Measurements from ENCODE around the gene KCNMB1.

DNA sequence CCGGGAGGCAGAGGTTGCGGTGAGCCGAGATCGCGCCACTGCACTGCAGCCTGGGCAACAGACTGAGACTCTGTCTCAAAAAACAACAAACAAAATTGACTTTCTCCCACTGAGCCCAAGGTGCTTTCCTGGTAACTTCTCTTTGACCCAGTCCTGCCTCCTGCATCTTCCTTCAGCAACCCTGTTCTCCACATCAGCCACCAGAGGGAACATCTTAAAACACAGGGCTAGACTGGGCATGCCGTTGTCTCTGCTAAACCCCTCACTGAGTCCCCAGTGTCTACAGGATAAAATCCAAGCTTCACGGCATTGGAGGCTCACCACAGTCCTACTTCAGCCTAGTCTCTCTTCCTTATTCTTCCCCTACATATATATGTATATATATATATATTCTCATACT, 39.8 kb upstream of the KCNMB1 start:
- TF ChIP-seq SP1 (IDR thresholded peaks at IDR 0.05) (no peak), LEF1 (IDR thresholded peaks at IDR 0.05; ENCODE audit: borderline replicate concordance) (no peak), SUZ12 (IDR thresholded peaks at IDR 0.05) (no peak), BHLHE40 (IDR thresholded peaks at IDR 0.05; ENCODE audit: borderline replicate concordance) (no peak), TARDBP (IDR thresholded peaks at IDR 0.05) (no peak), ARNT (IDR thresholded peaks at IDR 0.05) (no peak), ZNF384 (IDR thresholded peaks at IDR 0.05) (no peak), ELF4 (IDR thresholded peaks at IDR 0.05) (no peak), FOXK2 (IDR thresholded peaks at IDR 0.05) (no peak), L3MBTL2 (conservative IDR thresholded peaks at IDR 0.05) (no peak), FOXA1 (IDR thresholded peaks at IDR 0.05) (no peak)

Measured in HEK293T (cell line).